Stomach (tissue), 4 donors: ENCODE data around the gene C5orf47.

ENCODE experiments used
- POLR2A ChIP-seq, 4 donors: fragments of 450-650 bp; IDR thresholded peaks; one replicate each; pipeline ENCODE4 v1.6.1; 2016; ENCODE audit warnings: antibody characterized with exemption in 4 of 4, control low read depth in 2 of 4, mild to moderate bottlenecking in 1 of 4, moderate library complexity in 1 of 4
- POLR2AphosphoS5 ChIP-seq, 3 donors: sonication (generic); formaldehyde crosslinking; IDR thresholded peaks; one replicate each; pipeline ENCODE4 v1.6.1; 2016; ENCODE audit warnings: antibody characterized with exemption in 3 of 3
- TF ChIP-seq, protein P1 (sequence below), 7 experiments: fragments of 450-650 bp in 4 of 7; fragments of 200-600 bp in 3 of 7; sonication (generic) in 3 of 7; IDR thresholded peaks; one replicate each; pipeline ENCODE4 v1.5.1; 2016 to 2019; ENCODE audit warnings: antibody characterized with exemption in 7 of 7, control low read depth in 2 of 7, mild to moderate bottlenecking in 1 of 7

DNA sequence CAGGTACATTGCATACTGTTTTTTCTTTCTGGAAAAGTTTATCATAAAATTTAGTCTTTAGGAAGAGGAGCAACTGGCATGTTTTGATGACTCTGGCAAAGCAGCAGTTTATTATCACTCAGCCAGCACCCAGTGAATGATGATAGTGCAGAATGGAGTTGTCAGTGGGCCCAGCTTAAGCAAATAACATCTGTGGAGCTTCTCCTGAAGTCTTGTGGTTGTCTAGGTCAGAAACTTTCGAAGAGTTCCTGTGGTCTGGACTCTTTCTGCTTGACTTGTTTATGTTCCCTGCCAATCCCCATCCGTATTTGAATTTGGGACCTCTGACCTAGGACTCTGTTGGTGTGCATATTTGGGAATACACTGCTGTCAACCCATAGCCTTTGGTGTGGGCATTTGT is 38.1 kb upstream of the C5orf47 start:
- no peak for TF ChIP-seq POLR2AphosphoS5 (IDR thresholded peaks at IDR 0.05)
- TF ChIP-seq POLR2A (IDR thresholded peaks at IDR 0.05), result no peak
- TF ChIP-seq, protein P1, sequence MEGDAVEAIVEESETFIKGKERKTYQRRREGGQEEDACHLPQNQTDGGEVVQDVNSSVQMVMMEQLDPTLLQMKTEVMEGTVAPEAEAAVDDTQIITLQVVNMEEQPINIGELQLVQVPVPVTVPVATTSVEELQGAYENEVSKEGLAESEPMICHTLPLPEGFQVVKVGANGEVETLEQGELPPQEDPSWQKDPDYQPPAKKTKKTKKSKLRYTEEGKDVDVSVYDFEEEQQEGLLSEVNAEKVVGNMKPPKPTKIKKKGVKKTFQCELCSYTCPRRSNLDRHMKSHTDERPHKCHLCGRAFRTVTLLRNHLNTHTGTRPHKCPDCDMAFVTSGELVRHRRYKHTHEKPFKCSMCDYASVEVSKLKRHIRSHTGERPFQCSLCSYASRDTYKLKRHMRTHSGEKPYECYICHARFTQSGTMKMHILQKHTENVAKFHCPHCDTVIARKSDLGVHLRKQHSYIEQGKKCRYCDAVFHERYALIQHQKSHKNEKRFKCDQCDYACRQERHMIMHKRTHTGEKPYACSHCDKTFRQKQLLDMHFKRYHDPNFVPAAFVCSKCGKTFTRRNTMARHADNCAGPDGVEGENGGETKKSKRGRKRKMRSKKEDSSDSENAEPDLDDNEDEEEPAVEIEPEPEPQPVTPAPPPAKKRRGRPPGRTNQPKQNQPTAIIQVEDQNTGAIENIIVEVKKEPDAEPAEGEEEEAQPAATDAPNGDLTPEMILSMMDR (IDR thresholded peaks at IDR 0.05), result no peak
